HG02642 (cell line): ENCODE measurements around the gene FAM89A.
A peak's percentile ranks its signal among the peaks of the same experiment; 100 is the strongest.

ENCODE experiments used
- ATAC-seq: cut with Tn5 transposase; IDR thresholded peaks from one replicate; pipeline ENCODE4 v1.9.1; 2021; ENCODE audit warnings: mild to moderate bottlenecking; ENCODE audit not compliant: unreplicated experiment, poor library complexity

Gene FAM89A

DNA sequence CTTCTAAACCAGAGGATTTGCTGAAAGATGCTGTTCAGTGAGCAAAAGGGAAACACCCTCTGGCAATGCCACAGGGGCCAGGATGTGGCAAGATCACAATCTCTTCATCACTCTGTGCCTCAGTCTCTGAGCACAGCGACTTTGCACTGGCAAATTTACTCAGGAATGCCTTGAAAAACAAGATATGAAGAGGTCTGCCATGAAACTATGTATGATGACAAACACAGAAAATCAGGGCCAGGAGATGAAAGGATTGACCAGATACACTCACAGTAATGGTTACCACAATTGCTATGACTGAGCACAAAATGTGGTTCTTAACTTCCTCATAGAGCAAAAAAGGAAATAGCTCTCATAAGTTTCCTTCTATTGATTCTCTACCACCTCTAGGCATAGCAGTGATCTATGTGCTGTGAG is 67.2 kb downstream of the FAM89A start:
- peak; percentile 74 for ATAC-seq

DNA sequence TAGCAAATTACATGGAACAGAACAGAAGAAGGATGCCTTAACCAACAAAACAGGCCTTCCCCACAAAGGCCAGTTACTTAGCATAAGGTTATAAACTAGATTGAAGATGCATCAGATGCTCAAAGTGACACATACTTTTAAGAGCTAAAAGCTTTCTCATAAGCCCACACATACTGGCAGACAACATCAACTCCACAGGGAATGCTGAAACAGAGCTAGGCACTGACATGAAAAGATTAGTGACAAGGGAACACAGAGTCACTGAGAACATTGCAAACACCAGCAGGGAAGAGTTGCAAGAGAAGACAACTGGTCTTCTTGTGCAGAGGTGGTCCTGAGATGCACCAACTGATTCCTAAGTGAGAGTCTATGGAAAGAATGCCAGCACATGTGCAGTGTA is 68.3 kb downstream of the FAM89A start:
- no peak for ATAC-seq

DNA sequence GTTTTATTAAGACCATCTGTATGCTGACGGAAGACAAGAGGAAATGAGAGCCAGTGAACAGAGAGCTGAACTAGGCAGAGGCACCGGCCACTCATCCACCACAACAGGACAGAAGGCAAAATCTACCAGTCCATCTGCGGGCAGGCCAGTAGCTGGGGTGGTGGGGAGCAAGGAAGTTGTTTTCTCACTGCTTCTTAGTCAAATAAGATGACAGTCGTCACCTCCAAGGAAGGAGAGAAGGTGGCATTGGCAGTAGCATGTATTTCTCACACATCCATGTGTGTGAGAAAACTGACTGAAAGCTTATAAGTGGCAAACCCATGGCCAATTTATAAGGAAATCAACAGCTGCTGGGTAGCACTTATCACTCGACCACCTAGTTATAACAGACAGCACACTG is 69.6 kb downstream of the FAM89A start:
- ATAC-seq = no peak
